WTC11 (cell line): ENCODE data around the gene TECR. TPM values are rescaled to one million over a fixed set of nuclear protein-coding genes. Genes with fewer than 3 reads are reported as not detected.

Source experiments
- ATAC-seq: fragments of 200-7000 bp; cut with Tn5 transposase; 2 replicates; pipeline ENCODE4 v1.10.0; 2021; ENCODE audit warnings: mild to moderate bottlenecking, moderate library complexity
- CTCF ChIA-PET: fragments of 300-600 bp; sonication (Branson Sonifier 250); formaldehyde crosslinking; loops from one replicate; lab custom pipeline; 2021; ENCODE audit warnings: antibody characterized with exemption; lab: Charles Lee
- POLR2A ChIA-PET: fragments of 350-600 bp; sonication (Branson Sonifier 250); formaldehyde crosslinking; loops from one replicate; lab custom pipeline; 2021; ENCODE audit warnings: antibody characterized with exemption; lab: Charles Lee
- DNase-seq: peaks from one replicate; pipeline ENCODE4 v3.0.0; 2021; ENCODE audit warnings: low spot score
- H3K27ac Mint-ChIP-seq: 2 replicates; pipeline ENCODE4 v1.8.0; 2021; ENCODE audit warnings: mixed read lengths
- H3K27me3 Mint-ChIP-seq: 2 replicates; pipeline ENCODE4 v1.8.0; 2021; ENCODE audit warnings: low read depth, mild to moderate bottlenecking, moderate library complexity, mixed read lengths
- H3K36me3 Mint-ChIP-seq: 2 replicates; pipeline ENCODE4 v1.8.0; 2021; ENCODE audit warnings: mixed read lengths
- H3K4me1 Mint-ChIP-seq: 2 replicates; pipeline ENCODE4 v1.8.0; 2022; ENCODE audit warnings: mixed read lengths
- H3K4me3 Mint-ChIP-seq: 2 replicates; pipeline ENCODE4 v1.8.0; 2021; ENCODE audit warnings: mild to moderate bottlenecking, moderate library complexity, mixed read lengths
- H3K9me3 Mint-ChIP-seq: 2 replicates; pipeline ENCODE4 v1.8.0; 2021; ENCODE audit warnings: mixed read lengths
- ATF3 ChIP-seq: sonication (generic); formaldehyde crosslinking; conservative IDR thresholded peaks from 2 replicates; pipeline ENCODE4 v1.8.1; 2022; ENCODE audit warnings: mild to moderate bottlenecking, missing genetic modification reagents
- GRHL2 ChIP-seq: fragments of 250-450 bp; sonication (Bioruptor Pico); IDR thresholded peaks from 2 replicates; pipeline ENCODE4 v1.8.0; 2022; ENCODE audit warnings: mild to moderate bottlenecking, moderate library complexity; ENCODE audit not compliant: insufficient replicate concordance, severe bottlenecking
- HMGXB4 ChIP-seq: sonication (generic); formaldehyde crosslinking; IDR thresholded peaks from 2 replicates; pipeline ENCODE4 v1.8.1; 2023; ENCODE audit warnings: mild to moderate bottlenecking, moderate library complexity, missing genetic modification reagents
- JAZF1 ChIP-seq: fragments of 250-450 bp; sonication (Bioruptor Pico); IDR thresholded peaks from 2 replicates; pipeline ENCODE4 v1.9.0; 2021; ENCODE audit warnings: moderate library complexity, mild to moderate bottlenecking, inconsistent platforms
- MYBL2 ChIP-seq: sonication (generic); formaldehyde crosslinking; IDR thresholded peaks from 2 replicates; pipeline ENCODE4 v1.8.1; 2023; ENCODE audit warnings: mild to moderate bottlenecking, moderate library complexity, missing genetic modification reagents
- NFATC4 ChIP-seq: fragments of 250-450 bp; sonication (Bioruptor Pico); IDR thresholded peaks from 2 replicates; pipeline ENCODE4 v1.9.0; 2021; ENCODE audit warnings: mild to moderate bottlenecking
- NR1H2 ChIP-seq: sonication (generic); formaldehyde crosslinking; IDR thresholded peaks from 2 replicates; pipeline ENCODE4 v1.9.0; 2021; ENCODE audit warnings: mild to moderate bottlenecking, moderate library complexity, missing genetic modification reagents
- PRRX2 ChIP-seq: fragments of 250-450 bp; sonication (Bioruptor Pico); IDR thresholded peaks from 2 replicates; pipeline ENCODE4 v1.8.0; 2021; ENCODE audit warnings: mild to moderate bottlenecking
- TEAD4 ChIP-seq: sonication (generic); formaldehyde crosslinking; IDR thresholded peaks from 2 replicates; pipeline ENCODE4 v1.8.0; 2022; ENCODE audit warnings: mild to moderate bottlenecking, missing genetic modification reagents
- USF2 ChIP-seq: sonication (generic); formaldehyde crosslinking; IDR thresholded peaks from 2 replicates; pipeline ENCODE4 v1.8.1; 2023; ENCODE audit warnings: mild to moderate bottlenecking, missing genetic modification reagents, moderate library complexity
- total RNA-seq: library from RNA; stranded (reverse); gene quantifications from 3 replicates; pipeline ENCODE4 v1.2.3, GENCODE V29; 2021
- TF ChIP-seq, protein P1 (sequence below): fragments of 250-450 bp; sonication (Bioruptor Pico); IDR thresholded peaks from 2 replicates; pipeline ENCODE4 v1.8.0; 2021; ENCODE audit warnings: mild to moderate bottlenecking
- TF ChIP-seq, protein P2 (sequence below): fragments of 250-450 bp; sonication (Bioruptor Pico); IDR thresholded peaks from 2 replicates; pipeline ENCODE4 v1.9.0; 2021; ENCODE audit warnings: mild to moderate bottlenecking, borderline replicate concordance

The TECR gene
- total RNA-seq, 1 experiment from 2014 or later = 161 TPM

GRCh38 chr19:14512406-14512961 is 16.9 kb upstream of the TECR start:
- peaks cover 19% of the 10 kb centered on the region for H3K4me1 Mint-ChIP-seq

DNA sequence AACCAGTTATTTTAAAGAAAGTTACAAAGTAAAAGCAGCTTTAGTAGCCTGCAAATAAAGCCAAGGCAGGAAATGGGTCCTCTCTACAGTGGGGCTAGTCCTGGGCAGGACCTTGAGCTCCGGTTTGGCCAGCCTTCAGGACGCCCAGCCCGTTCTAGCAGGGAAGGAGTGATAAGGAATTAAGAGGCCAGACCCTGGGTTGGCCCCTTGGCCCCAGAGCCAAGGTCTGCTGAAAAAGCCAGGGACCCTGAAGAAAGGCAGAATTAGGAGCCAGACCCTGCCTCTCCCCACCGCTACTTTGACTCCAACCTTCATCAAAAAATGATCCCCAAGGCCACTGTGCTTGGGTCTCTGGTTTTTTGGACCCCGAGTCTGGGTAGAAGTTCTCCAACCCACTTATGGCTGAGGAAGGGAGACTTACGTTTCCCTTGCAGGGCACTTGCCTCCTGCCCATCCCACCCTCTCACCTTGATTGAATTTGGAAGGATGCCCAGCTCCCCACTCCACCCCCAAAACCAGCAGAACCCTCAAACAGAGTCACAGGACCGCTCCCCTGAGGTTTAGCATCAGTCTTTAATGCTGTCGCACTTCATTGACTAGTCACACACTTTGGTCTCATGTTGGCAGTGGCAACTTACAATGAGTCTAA is 15.1 kb upstream of the TECR start:
- peaks cover 25% of the 10 kb centered on the region for H3K36me3 Mint-ChIP-seq
- no peak for ATAC-seq
- peaks cover 22% of the 10 kb centered on the region for H3K4me1 Mint-ChIP-seq
- H3K27ac Mint-ChIP-seq = peak overlapping the region; percentile 46
- TF ChIP-seq USF2 (no peak), JAZF1 (no peak), MYBL2 (CRISPR knock-in tag) (no peak), NR1H2 (CRISPR knock-in tag) (no peak)
- POLR2A ChIA-PET = no interaction called here
- CTCF ChIA-PET = interaction anchor here (0.9 to 1.2 kb wide), 2 partner anchors 9 to 34 kb away, joined by 3 read pairs; no protein-coding TSS in a partner anchor
- DNase-seq = no peak
- H3K4me3 Mint-ChIP-seq = no peak overlapping the region
- no peaks in the 10 kb centered on the region for H3K27me3 Mint-ChIP-seq
- no peaks in the 10 kb centered on the region for H3K9me3 Mint-ChIP-seq

More at GRCh38 chr19:14512406-14512961, 16.9 kb upstream of the TECR start:
- ChIA-PET POLR2A (no interaction called here), CTCF (interaction anchor here (0.7 to 3.4 kb wide), 3 partner anchors 10 to 32 kb away, joined by 3 to 16 read pairs (median 4); no protein-coding TSS in a partner anchor)
- H3K36me3 Mint-ChIP-seq = peaks cover 25% of the 10 kb centered on the region
- DNase-seq = no peak
- ATAC-seq = no peak
- no peaks in the 10 kb centered on the region for H3K9me3 Mint-ChIP-seq
- TF ChIP-seq NFATC4 (CRISPR knock-in tag) (no peak), TEAD4 (CRISPR knock-in tag) (no peak), HMGXB4 (CRISPR knock-in tag) (no peak), ATF3 (no peak), PRRX2 (CRISPR knock-in tag) (no peak), GRHL2 (no peak)
- TF ChIP-seq, protein P1, sequence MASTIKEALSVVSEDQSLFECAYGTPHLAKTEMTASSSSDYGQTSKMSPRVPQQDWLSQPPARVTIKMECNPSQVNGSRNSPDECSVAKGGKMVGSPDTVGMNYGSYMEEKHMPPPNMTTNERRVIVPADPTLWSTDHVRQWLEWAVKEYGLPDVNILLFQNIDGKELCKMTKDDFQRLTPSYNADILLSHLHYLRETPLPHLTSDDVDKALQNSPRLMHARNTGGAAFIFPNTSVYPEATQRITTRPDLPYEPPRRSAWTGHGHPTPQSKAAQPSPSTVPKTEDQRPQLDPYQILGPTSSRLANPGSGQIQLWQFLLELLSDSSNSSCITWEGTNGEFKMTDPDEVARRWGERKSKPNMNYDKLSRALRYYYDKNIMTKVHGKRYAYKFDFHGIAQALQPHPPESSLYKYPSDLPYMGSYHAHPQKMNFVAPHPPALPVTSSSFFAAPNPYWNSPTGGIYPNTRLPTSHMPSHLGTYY (CRISPR knock-in tag) = no peak
- TF ChIP-seq, protein P2, sequence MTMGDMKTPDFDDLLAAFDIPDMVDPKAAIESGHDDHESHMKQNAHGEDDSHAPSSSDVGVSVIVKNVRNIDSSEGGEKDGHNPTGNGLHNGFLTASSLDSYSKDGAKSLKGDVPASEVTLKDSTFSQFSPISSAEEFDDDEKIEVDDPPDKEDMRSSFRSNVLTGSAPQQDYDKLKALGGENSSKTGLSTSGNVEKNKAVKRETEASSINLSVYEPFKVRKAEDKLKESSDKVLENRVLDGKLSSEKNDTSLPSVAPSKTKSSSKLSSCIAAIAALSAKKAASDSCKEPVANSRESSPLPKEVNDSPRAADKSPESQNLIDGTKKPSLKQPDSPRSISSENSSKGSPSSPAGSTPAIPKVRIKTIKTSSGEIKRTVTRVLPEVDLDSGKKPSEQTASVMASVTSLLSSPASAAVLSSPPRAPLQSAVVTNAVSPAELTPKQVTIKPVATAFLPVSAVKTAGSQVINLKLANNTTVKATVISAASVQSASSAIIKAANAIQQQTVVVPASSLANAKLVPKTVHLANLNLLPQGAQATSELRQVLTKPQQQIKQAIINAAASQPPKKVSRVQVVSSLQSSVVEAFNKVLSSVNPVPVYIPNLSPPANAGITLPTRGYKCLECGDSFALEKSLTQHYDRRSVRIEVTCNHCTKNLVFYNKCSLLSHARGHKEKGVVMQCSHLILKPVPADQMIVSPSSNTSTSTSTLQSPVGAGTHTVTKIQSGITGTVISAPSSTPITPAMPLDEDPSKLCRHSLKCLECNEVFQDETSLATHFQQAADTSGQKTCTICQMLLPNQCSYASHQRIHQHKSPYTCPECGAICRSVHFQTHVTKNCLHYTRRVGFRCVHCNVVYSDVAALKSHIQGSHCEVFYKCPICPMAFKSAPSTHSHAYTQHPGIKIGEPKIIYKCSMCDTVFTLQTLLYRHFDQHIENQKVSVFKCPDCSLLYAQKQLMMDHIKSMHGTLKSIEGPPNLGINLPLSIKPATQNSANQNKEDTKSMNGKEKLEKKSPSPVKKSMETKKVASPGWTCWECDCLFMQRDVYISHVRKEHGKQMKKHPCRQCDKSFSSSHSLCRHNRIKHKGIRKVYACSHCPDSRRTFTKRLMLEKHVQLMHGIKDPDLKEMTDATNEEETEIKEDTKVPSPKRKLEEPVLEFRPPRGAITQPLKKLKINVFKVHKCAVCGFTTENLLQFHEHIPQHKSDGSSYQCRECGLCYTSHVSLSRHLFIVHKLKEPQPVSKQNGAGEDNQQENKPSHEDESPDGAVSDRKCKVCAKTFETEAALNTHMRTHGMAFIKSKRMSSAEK (CRISPR knock-in tag) = no peak
- no peaks in the 10 kb centered on the region for H3K27me3 Mint-ChIP-seq
- H3K4me3 Mint-ChIP-seq = no peak overlapping the region
- no peak overlapping the region for H3K27ac Mint-ChIP-seq
